HL-60/S4 (cell line): ENCODE data around the gene IGFBP7.

Experiments used
- in situ Hi-C: fragments of 300-500 bp; cut with MboI; formaldehyde crosslinking; loops from 2 replicates; pipeline ENCODE4 v1.14.3; 2022; ENCODE audit warnings: low sequenced_read_pairs

IGFBP7 gene

DNA sequence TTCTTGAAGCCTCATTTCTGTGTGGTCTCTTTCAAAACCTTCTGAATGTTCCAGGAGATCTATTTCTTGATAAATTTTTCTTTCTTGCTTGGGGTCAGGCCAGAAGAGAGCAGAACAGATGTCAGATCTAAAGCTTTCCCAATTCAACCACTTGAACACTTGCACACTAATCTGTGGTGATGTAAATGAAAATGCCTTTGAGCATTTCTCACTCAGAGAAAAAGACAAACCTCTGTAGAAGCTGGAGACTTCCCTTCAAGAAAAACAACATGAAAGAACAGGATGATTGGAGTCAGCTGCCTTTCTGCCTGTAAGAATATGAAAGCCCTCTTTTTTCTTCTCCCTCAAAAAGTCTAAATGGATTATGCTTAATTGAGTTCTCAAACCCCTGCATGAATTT is 11.2 kb downstream of the IGFBP7 start:
- in situ Hi-C loops, result no loop called here

DNA sequence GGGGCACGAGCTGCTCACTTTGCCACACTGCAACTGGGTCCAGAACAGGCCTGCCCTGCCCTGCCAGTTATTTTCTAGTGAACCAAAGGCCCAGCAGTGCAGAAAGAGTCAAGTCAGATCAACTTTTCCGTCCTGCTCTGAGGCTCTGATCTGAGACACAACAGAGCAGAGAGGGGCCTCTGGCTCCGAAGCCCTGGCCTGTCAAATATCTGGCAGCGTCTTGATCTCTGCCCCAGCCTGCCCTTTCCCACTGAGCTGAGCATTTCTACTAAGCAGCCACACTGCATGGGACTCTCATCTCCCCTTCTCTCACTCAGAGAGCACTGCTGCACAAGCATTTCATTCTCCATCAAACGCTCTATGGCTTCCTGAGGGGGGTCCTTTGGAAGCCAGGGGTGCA is 11.8 kb downstream of the IGFBP7 start:
- in situ Hi-C loops, result no loop called here

DNA sequence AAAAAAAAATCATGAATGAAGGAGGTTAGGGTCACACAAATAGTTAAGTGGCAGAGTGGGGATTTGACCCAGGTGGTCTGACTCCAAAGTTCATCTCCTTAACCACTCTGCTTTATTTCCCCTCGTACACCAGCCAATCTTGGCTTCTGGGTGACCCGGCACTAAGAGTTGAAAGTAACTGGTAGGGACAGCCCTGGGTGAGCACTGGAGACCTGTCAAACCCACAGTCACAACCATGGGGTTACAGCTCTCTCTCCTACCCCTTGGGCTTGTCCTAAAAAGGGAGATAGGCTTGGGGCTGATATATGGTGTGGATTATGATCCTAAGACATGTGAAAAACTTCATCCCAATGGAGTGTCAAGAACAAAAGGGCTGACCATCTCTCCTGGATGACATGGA is 12.5 kb downstream of the IGFBP7 start:
- in situ Hi-C loops, result no loop called here

DNA sequence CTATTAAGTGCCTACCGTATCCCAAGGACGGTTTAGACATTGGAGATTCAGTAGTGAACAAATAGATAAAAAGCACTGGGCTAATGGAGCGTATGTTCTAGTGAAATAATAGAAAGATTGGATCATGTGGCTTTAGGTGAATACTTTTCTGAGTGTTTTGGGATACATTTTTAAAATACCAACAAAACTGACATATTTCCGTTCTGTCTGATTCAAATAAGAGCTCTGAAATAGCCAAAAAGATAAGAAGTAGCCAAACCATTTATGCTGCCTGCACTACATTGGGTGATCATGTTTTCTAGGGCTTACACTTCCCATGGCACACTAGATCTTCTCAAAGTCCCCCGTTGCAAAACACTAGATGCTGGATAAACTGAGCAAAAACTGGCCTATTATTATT is 14.2 kb downstream of the IGFBP7 start:
- in situ Hi-C loops, result no loop called here

DNA sequence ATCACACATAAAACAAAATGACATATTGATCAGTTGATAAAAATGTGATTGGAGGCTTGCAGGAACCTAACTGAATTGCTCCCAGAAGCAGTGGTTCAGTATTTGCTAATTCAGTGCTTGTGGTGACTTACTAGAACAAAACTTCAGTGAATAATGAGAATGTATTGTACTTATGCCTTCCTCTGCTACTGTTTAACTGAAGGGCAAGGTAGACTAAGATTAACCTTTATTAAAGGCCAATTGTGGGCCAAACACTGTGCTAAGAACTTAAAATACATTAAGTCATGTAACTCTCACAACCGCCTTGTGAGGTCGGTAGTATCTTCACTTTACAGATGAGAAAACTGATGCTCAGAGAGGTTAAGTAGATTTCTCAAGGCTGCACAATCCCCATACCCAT is 14.9 kb downstream of the IGFBP7 start:
- in situ Hi-C loops, result no loop called here

DNA sequence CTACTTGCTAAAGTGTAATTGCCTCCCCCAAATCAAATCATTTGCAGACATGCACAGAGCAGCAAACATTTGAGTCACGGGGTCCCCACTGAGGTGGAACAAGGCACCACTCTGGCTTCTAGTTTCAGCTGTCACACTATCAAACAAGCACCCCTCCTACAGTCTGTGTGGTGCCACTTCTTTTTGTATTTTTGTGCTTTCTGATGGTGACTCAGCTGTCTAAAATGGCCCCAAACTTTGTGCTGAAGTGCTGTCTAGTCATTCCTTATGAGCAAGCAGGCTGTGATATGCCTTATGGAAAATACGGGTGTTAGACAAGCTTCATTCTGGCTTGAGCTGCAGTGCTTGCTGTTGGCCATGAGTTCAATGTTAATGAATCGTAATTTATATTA is 15.4 kb downstream of the IGFBP7 start:
- in situ Hi-C loops, result no loop called here

DNA sequence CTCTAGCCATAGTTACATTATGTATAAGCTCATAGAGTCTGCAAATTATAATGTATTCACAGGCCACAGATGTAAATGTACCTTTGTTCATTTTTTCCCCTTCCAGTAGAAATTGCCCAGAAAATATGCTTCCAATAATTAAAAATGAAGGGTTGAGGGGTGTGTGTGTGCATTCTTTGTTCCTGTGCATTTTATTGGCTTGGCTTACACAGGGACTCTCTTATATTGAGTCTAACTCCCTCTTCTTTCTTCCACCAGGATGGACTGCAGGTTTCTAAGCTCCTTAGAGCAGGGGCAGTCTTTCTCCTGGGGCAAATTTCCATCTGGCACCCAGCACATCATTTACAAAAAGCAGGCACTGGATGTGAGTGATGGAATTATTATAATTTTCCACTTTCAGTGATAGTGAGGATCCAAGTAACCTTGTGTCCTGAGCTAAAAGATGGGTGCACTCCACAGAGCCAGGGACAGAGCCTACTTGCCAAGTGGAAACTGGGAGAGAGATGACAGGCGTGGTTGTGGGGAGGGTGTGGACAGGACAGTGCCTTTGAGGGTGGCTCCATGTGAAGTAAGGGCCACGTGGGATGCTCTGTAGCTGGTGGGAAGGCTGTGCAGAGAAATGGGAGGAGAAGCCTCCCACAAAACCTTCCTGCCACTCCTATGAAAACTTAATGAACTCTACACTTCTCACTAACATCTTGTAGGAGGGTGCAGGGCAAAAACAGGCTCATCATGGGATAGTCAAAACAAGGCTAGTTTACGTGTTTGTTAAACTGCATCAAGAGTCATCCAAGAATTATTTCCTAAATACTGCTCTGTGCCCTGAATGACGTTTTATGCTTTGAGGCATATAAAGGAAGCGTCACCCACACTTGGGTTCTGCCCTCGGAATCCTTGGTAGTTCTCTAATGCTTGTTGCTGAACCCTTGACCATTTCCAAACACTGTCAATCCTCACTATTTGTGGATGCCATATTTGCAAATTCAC is 16.0 kb downstream of the IGFBP7 start:
- in situ Hi-C loops, result no loop called here

DNA sequence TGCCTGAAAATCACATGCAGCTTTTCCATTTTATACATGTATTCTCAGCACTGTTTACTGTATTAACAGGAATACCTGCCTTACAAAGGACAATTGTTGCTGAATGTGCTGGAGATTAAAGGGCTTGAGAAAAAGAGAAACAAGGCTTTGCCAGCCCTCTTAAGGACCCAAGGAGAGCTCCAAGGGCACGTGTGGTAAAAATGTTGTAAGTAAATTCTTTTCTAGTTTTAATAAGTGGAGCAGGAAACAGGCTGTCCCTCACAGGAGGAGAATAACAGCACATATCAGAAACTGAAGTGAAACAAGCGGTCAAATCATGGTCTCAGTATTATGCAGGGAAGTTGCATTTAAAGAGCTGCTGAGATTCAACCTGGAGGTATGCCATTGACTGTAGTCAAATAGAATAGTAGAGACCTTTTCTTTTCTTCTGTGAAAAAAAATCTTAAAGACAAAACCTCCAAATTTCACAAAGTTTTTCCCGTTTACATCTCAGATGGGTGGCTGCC is 18.5 kb downstream of the IGFBP7 start:
- in situ Hi-C loops, result no loop called here

DNA sequence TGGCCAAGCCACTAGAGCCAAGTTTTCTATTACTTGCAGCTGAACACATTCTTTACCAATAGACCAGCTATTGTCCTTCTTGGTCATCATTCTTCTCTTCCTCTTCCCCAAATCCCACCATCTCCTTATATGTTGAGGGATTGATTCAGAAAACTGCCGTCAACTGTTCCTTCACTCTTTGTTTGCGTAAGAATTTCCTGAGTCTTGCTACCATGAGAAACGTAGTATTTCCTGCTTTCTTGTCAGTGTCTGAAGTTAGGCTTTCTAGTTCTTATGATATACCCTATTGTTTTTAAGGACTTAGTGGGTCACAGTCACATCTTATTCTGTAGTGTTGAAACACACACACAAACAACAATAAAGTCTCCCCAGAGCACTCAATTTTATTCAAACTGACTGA is 20.1 kb downstream of the IGFBP7 start:
- in situ Hi-C loops, result no loop called here

DNA sequence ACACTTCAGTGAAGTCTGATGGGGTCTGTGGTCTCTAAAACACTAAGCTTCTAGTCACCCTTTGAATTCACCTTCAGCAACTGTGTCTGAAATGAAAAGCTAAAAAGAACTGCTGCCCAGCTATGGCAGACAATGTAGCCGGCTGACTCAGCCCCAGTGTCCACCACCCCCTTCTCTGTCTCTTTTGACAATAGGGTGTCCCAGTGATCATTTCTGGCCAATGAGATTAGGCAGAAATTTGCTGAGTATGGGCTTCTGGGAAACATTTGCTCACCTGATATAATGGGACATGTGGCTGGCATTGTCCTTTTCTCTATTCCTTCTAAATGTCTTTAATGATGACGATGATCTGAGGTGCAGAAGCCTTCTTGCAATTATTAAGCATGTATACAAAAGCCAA is 20.6 kb downstream of the IGFBP7 start:
- in situ Hi-C loops, result no loop called here

DNA sequence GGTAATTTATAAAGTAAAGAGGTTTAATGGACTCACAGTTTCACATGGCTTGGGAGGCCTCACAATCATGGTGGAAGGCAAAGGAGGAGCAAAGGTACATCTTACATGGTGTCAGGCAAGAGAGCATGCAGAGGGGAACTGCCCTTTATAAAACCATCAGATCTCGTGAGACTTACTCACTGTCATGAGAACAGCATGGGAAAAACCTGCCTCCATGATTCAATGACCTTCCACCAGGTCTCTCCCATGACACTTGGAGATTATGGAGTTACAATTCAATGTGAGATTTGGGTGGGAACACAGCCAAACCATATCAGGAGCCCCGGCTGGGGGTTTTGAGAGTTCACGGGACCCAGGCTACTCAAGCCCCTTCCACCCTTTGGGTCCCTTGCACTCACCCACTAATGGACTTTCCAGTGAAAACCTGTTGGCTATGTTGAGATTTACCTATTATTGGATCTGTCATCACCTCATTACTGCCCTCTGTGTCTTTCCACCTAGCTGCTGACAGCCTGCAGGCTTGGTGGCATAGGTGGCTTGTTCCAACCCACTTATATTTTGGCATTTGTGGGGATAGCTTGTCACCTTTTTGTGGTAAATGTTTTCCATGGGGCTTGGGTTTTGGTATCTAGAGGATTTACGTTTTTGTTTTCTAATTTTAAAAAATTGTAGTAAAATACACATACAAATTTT is 24.0 kb downstream of the IGFBP7 start:
- in situ Hi-C loops, result no loop called here

DNA sequence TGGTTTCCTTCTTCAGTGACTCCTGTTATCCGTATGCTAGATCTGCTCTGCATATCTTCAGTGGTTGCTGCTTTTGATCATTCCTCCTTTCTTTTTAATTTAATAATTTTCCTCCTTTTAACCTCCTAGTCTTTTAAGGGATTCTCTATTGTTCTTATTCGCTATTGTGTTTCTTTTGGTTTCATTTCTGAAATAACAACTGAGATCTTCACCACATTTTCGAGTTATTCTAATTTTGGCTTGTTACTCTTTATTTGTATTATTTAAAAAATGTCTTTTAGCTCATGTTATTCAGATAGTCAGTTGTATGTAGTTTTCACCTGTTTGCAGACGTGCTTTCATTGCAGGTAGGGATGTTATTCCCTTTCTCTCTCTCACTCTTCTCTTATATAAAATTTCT is 24.9 kb downstream of the IGFBP7 start:
- in situ Hi-C loops, result no loop called here

DNA sequence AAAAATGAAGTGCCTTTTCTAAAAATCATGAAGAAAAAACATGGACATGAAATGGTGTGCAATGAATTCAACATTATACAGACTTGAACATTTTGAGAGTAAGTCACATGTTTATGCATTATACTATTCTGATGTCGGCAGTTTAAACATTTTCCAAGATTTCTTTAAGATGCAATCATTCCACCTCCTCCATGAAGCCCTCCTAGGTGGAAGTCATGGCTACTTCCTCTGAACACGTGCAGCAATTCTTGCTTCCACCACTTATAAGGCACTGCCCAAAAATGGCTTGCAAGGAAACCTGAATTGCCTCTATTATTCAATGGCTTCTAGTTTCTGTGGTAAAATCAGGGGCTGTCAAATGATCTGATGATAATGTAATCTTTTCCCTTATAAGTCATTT is 25.8 kb downstream of the IGFBP7 start:
- in situ Hi-C loops, result no loop called here

DNA sequence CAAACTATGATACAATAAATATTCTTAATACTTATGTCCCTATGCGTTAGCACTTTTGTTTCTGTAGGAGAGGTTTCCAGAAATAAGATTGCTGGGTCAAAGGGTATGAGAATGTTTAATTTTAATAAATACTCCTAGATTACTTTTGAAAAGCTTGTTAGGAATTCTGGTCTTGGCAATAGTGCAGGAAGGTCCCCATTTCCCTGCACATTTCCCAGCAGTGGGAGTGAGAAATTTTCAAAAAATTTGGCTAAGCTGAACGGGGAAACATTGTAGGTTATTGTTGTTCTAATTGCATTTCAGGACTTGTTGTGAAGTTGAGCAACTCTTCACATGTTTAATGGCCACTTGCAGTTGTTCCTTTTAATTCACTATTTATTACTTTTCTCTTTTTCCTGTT is 27.1 kb downstream of the IGFBP7 start:
- in situ Hi-C loops, result no loop called here

DNA sequence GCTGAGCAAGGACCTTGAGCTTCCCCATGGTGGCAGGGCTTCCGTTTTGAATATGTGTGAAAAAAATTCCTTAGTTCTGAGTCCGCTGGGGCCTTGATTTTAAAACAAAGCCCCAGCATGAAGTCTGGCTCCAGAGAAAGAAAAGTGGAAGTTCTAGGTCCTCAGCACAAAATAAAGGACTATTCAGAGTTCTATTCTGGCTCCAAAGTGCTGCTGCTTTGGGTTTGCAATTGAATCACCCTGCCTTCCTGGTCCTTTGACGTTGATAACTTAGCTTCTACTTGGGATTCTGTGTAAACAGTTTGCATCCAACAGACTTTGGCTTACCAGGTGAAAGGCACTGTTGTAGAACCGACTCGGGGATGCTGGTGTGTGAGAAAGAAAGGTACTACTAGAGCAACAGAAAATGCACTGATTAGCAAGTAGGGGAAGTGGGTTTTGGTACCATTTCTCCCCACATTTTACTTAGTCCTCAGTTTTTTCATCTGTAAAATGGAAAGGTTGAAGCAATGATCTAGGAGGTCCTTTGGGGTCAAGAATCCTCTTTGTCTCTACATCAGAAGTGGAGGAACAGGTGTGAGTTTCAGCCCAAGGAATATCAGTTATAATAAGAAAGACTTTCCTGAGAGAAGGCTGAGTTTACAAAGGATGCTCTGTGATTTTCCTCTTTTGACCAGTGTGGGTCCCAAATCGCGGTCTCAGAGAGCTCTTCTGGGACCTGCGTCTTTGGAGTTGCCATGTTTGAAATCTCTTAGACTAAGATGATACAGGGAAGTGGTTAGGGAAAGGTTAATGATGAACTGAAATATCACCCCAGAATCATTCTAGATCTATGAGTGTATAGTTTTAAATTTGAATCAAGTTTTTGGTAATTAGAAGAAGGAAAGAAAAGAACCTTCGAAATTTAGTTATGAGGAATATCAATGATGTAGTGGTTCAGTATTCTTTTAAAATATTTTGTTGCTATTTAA is 28.2 kb downstream of the IGFBP7 start:
- in situ Hi-C loops, result no loop called here

DNA sequence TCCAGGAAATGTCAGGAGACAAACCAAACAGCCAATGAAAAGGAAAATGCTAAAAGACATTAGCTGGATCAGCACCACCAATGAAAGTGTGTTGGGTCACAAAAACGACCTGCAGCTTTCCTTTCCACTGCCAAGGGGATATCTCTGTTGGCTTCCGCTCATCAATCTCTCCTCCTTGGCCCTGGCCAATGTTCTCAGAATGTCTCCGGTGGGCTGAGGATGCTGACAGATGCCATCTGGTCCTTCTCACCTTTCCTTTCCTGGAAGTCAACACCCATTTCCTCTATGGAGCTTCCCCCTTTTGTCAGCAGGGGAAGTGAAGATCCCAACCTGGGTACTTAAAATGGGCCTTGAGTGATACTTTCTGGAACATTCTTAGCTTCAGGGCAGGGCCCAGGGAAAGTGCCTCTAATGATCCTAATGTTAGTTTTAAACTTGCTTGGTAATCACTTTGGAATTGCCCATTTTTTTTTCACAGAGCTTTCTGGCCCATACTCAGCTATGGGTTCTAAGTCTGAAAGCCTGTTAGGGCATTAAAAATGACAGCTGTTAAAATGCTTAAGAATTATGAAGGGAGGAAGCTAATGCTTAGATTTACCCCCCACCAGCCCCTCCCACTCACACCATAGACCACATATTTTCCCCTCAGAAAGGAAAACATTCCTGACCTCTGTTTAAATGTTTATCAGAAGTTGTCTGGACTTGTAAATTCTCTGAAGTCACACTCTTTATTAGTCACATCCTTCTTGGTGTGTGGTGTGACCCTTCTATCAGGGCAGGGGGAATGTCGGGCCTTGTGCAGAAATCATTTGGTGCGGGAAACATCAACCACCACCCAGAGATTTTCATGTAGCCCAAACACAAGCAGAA is 29.2 kb downstream of the IGFBP7 start:
- in situ Hi-C loops, result no loop called here

DNA sequence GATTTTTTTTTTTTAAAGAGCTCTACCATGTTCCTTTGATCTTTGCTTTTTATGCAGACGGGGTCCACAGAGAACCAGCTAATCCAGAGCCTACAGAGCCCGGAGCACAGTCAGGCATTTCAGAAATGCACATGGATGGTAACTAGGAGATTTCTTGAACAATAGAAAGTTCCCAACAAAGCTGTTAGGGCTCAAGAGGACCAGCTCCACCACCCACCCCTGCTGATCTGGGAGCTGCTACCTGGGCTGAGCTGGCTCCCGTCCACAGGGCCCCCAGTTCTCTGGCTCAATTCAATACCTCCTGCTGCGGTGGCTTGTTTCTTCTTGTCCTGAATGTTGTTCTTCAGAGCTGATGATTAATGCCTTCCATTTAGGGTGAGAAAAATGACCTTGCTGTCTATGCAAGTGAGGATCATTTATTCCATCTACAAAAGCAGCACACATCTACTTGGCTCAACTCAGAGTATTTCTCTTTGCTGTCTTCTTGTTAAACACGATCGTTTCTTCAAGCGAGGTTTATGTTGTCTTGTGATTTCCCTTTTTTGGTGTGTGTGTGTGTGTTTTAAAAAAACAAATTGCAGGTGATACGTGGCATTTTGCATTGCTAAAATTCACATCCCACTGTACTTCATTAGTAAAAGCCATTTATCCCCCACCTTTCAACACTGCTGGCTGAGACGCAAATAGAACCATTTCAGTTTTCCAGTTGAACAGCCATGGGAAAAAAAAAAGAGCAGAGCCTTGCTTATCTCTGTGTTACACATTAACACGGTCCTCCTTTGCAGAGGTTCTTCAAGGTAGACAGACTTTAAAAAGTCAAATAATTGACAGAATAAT is 31.3 kb downstream of the IGFBP7 start:
- in situ Hi-C loops, result no loop called here

DNA sequence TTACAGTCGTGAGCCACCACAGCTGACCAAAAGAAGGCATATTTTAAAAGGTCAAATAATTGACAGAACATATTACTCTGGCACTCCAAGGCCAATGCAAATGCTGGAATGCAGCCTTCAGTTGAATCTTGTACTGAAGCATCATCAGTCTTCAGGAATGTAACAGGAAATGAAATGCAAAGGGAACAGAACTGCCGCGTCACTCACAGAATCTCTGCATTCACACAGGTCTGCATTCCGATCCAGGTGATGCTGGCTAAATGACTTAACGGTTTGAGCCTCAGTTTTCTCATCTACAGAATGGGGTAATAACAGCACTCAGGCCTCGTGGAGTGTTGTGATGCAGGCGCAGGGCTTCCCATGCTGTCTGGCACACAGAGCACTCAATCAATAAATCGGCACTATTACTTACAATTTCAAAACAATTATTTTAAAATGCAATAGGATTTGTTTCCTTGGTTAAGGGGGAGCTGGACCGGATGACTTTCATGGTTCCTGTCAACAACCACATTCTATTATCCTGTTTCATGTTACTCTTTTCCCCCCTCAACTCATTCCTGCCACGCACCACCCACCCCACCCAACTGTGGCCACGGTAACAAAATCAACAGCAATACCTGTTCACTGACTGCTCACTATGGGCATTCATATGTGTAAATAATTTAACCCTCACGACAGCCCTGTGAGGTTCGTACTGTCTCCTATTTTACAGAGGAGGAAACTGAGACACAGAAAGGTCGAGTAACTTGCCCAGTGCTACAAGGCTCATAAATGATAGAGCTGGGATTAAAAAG is 32.4 kb downstream of the IGFBP7 start:
- in situ Hi-C loops, result no loop called here
